ENCODE measurements around the gene KAZN.
A peak's percentile ranks its signal among the peaks of the same experiment; 100 is the strongest.

Gene KAZN

GRCh38 chr1:15151871-15152270 lies 553.4 kb downstream of the KAZN start:
- no peak for DNase-seq (ENCODE audit: low read depth)
- no peak overlapping the region for H3K4me3 ChIP-seq (ENCODE audit: low read length)
- TF ChIP-seq CTCF (conservative IDR thresholded peaks at IDR 0.05; ENCODE audit: low read depth, low read length) = no peak

- peak overlapping the region; percentile 58 for H3K4me3 ChIP-seq (ENCODE audit: low read length)
- DNase-seq (ENCODE audit: low read depth) = peak; percentile 48
- peak; percentile 88 for TF ChIP-seq CTCF (conservative IDR thresholded peaks at IDR 0.05; ENCODE audit: low read depth, low read length)
Measured at GRCh38 chr1:15152318-15153183, 554.1 kb downstream of the KAZN start.

DNA sequence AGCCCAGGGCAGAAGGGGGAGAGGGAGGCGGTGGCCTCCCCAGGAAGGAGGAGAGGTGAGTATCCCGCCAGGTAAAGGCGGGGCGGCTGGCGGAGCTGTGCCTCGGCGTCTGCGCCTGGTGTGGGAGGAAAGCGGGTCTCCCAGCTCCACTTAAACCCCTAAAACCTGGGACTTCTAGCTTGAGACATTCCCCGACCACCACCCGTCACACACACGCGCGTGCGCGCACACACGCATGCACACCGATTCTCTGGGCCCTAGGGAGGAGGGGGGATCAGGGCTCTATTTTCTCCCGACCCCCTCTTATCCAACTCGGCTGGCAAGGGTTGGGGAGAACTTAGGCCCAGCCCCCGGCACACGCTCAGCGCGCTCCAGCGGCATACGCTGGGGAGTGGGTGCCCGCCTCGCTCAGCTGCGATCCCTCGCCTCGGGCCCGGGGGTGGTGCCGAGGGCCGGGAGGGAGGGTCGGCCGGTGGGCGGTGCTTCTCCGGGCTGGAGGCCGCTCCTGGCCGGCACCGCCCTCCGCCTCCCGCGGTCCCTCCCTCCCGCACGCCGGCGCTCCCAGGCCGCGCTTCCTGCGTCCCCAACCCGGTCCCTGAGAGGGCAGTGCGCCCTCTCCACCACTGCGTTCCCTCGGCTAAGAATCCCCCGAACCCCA lies 554.8 kb downstream of the KAZN start, which contains the start of gene TMEM51:
Gene TMEM51 (plus strand): TSS at position 564 of the 658 bp plus-strand sequence. CDS start 61,341 bp downstream, outside the sequence.
- TF ChIP-seq CTCF (conservative IDR thresholded peaks at IDR 0.05; ENCODE audit: low read depth, low read length) = no peak

DNA sequence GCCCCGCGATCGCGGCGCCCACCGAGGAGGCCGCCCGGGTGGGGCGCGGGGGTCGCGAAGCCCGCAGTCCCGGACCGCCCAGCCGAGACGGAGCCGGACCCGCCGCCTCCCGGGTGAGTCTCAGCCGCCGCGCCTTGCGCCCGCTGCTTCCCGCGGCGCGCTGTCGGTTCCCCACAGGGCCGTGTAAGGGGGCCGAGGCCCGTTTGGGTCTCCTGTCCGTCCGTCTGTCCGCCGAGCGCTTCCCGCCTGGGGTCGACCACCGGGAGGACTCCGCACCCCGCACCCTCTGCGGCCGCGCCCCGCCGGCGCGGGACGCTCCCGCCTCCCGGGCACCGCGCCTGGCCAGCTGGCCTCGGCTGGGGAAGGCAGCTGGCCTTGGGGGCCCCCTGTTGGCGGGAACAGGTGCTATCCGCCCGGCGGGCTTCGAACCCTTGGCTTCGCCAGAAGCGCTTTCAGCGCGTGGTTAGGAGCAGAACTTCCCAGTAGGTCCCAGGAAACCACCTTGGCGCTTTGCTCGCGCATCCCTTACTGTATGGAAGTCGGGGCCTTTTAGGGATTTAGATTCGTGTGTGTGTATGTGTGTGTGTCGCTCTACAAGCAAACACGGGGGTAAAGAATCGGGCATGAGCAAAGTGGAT lies 555.5 kb downstream of the KAZN start:
- H3K4me3 ChIP-seq (ENCODE audit: low read length) = peak overlapping the region; percentile 58
- no peak for DNase-seq (ENCODE audit: low read depth)
- peak; percentile 72 for TF ChIP-seq CTCF (conservative IDR thresholded peaks at IDR 0.05; ENCODE audit: low read depth, low read length)

More for the DNA sequence above, 554.8 kb downstream of the KAZN start, which contains the start of gene TMEM51:
- H3K4me3 ChIP-seq (ENCODE audit: low read length) = peak within 1 kb of the TSS; percentile 58
- DNase-seq (ENCODE audit: low read depth) = no peak

- no peak for TF ChIP-seq CTCF (conservative IDR thresholded peaks at IDR 0.05; ENCODE audit: low read depth, low read length)
- H3K4me3 ChIP-seq (ENCODE audit: low read length) = peak overlapping the region; percentile 58
- DNase-seq (ENCODE audit: low read depth) = no peak
Measured at GRCh38 chr1:15154480-15155036, 556.1 kb downstream of the KAZN start.

GRCh38 chr1:15155191-15155590 lies 556.7 kb downstream of the KAZN start:
- H3K4me3 ChIP-seq (ENCODE audit: low read length) = no peak overlapping the region
- no peak for DNase-seq (ENCODE audit: low read depth)
- no peak for TF ChIP-seq CTCF (conservative IDR thresholded peaks at IDR 0.05; ENCODE audit: low read depth, low read length)
